ENCODE measurements around the gene LPP.

GRCh38 chr3:188158731-188159310 is 4.9 kb downstream of the LPP start:
- no peak for TF ChIP-seq CTCF (IDR thresholded peaks at IDR 0.05)
- no peak for TF ChIP-seq POLR2A (IDR thresholded peaks at IDR 0.05; ENCODE audit: low read depth)
- no peak for TF ChIP-seq EP300 (IDR thresholded peaks at IDR 0.05)
- no peak for TF ChIP-seq POLR2AphosphoS5 (IDR thresholded peaks at IDR 0.05)
